ENCODE measurements around the gene ADARB1.

- TF ChIP-seq POLR2A (IDR thresholded peaks at IDR 0.05; ENCODE audit: low read depth, low read length) (no peak), POLR2AphosphoS5 (IDR thresholded peaks at IDR 0.05; ENCODE audit: low read depth, low read length) (no peak)
Measured at GRCh38 chr21:45182958-45183357, 108.6 kb downstream of the ADARB1 start.

Measured in GM12892 (cell line).